AG04450 (cell line): ENCODE measurements around the gene E2F2. TPM values are rescaled to one million over a fixed set of nuclear protein-coding genes. Genes with fewer than 3 reads are reported as not detected.

Source experiments
- CTCF ChIA-PET: fragments of 300-600, 350-600 bp; formaldehyde crosslinking; extraction: SDS; loops from one replicate; lab custom pipeline; 2022; ENCODE audit warnings: antibody characterized with exemption, inconsistent platforms; lab: Charles Lee
- POLR2A ChIA-PET: fragments of 350-600 bp; formaldehyde crosslinking; extraction: SDS; loops from one replicate; lab custom pipeline; 2021; ENCODE audit warnings: antibody characterized with exemption, inconsistent platforms; lab: Yijun Ruan, JAX
- DNase-seq: peaks from one replicate; pipeline ENCODE4 v3.0.0-alpha.2; 2011; ENCODE audit warnings: low read depth, low spot score
- H3K27ac ChIP-seq: one replicate; pipeline ENCODE4 v1.5.1; 2012; ENCODE audit warnings: low read depth, low read length, control low read depth
- H3K27me3 ChIP-seq: one replicate; pipeline ENCODE4 v1.6.0; 2012; ENCODE audit warnings: low read length; ENCODE audit not compliant: control insufficient read depth, insufficient read depth
- H3K4me3 ChIP-seq: 2 replicates; pipeline ENCODE4 v1.5.1; 2011; ENCODE audit warnings: mild to moderate bottlenecking, low read depth, low read length, control low read depth
- H3K9me3 ChIP-seq: 2 replicates; pipeline ENCODE4 v1.5.1; 2012; ENCODE audit warnings: low read length; ENCODE audit not compliant: control insufficient read depth, insufficient read depth
- polyA plus RNA-seq: library from polyadenylated mRNA; depleted of rRNA; stranded (reverse); fragments of >200 nt; gene quantifications from 2 replicates; pipeline ENCODE4 v1.2.3, GENCODE V29; 2011
- TF ChIP-seq, protein P1 (sequence below): IDR thresholded peaks from 2 replicates; pipeline ENCODE4 v1.5.1; 2011; ENCODE audit warnings: low read depth, low read length, control low read depth, inconsistent platforms

E2F2 gene
- polyA plus RNA-seq, 1 experiment, result 0.06 TPM

- Histone ChIP-seq H3K4me3 (peak overlapping the region; percentile 59), H3K27ac (peak overlapping the region; percentile 75), H3K9me3 (no peaks in the 10 kb centered on the region; the same call in 1 of the 2 replicates), H3K27me3 (no peaks in the 10 kb centered on the region)
- ChIA-PET CTCF (interaction anchor here (0.6 to 5.2 kb wide), 10 partner anchors 10 to 190 kb away, joined by 3 to 51 read pairs (median 4); no protein-coding TSS in a partner anchor), POLR2A (interaction anchor here (0.6 to 2.6 kb wide), 7 partner anchors 22 to 282 kb away, joined by 3 to 13 read pairs (median 6); partner anchors contain the start of gene HNRNPR)
- TF ChIP-seq, protein P1, sequence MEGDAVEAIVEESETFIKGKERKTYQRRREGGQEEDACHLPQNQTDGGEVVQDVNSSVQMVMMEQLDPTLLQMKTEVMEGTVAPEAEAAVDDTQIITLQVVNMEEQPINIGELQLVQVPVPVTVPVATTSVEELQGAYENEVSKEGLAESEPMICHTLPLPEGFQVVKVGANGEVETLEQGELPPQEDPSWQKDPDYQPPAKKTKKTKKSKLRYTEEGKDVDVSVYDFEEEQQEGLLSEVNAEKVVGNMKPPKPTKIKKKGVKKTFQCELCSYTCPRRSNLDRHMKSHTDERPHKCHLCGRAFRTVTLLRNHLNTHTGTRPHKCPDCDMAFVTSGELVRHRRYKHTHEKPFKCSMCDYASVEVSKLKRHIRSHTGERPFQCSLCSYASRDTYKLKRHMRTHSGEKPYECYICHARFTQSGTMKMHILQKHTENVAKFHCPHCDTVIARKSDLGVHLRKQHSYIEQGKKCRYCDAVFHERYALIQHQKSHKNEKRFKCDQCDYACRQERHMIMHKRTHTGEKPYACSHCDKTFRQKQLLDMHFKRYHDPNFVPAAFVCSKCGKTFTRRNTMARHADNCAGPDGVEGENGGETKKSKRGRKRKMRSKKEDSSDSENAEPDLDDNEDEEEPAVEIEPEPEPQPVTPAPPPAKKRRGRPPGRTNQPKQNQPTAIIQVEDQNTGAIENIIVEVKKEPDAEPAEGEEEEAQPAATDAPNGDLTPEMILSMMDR, result peak; percentile 33; the same call in 1 of the 2 replicates
- DNase-seq, result no peak
Measured at GRCh38 chr1:23554481-23555269, 23.6 kb upstream of the E2F2 start.

DNA sequence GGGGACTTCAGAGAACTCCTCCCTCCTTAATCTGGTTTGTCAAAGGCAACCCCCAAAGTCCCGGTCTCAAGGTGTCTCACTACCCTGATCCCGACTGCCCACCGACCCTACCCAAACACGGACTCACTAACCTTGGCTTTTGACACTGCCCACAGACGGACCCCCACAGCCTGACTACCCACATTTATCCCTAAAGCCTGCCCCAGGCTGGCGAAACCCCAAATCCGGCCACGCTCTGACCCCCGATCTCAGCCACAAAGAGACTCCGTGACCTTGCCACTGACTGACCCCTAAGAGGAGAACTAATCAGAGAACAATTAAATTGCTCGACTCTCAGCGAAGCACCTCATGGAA, 23.1 kb upstream of the E2F2 start:
- DNase-seq, result no peak

GRCh38 chr1:23553231-23554126, 22.4 kb upstream of the E2F2 start:
- CTCF ChIA-PET, result interaction anchor here (0.5 to 5.2 kb wide), 6 partner anchors 8 to 357 kb away, joined by 3 to 51 read pairs (median 6); partner anchors contain the start of gene RPL11
- H3K27ac ChIP-seq, result peak overlapping the region; percentile 70
- DNase-seq, result no peak
- no peaks in the 10 kb centered on the region for H3K27me3 ChIP-seq
- POLR2A ChIA-PET, result interaction anchor here (0.6 kb wide), 1 partner anchor 209 kb away, joined by 3 read pairs; the partner anchor contains the start of gene HNRNPR
- no peak overlapping the region for H3K4me3 ChIP-seq
- TF ChIP-seq, protein P1, result no peak
- H3K9me3 ChIP-seq, result no peaks in the 10 kb centered on the region

More for the DNA sequence above, 23.1 kb upstream of the E2F2 start:
- CTCF ChIA-PET, result interaction anchor here (0.5 to 5.2 kb wide), 13 partner anchors 9 to 357 kb away, joined by 3 to 51 read pairs (median 4); partner anchors contain the start of gene RPL11
- TF ChIP-seq, protein P1, result no peak
- Histone ChIP-seq H3K9me3 (no peaks in the 10 kb centered on the region; the same call in 1 of the 2 replicates), H3K27me3 (no peaks in the 10 kb centered on the region), H3K4me3 (peak overlapping the region; percentile 53), H3K27ac (peak overlapping the region; percentile 70)
- POLR2A ChIA-PET, result interaction anchor here (1.1 to 2.6 kb wide), 5 partner anchors 23 to 210 kb away, joined by 3 to 13 read pairs (median 11); partner anchors contain the start of gene HNRNPR

DNA sequence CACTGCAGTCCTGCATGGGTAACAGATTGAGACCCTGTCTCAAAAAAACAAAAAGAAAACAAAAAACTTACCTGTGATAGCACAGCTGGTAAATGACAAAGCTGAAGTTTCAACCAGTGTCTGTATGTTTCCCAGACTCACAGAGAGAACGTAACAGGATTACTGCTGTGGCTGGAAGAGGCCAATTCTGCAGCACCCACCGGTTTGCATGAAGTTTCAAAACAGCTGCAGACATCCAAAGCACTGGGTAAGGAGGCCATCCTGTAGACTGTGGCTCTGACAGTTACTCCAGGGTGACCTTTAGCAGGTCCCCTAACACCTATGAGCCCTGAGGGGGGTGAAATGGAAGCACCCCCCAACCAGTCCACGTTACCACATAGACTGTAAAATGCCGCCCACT, 20.8 kb upstream of the E2F2 start:
- no peak for DNase-seq
- Histone ChIP-seq H3K4me3 (no peak overlapping the region), H3K9me3 (no peaks in the 10 kb centered on the region), H3K27ac (no peak overlapping the region), H3K27me3 (no peaks in the 10 kb centered on the region)
- ChIA-PET POLR2A (interaction anchor here (0.8 kb wide), 1 partner anchor 361 kb away, joined by 4 read pairs; no protein-coding TSS in a partner anchor), CTCF (interaction anchor here (5.2 to 12.9 kb wide), 2 partner anchors 83 kb away, joined by 34 to 482 read pairs; no protein-coding TSS in a partner anchor)
- TF ChIP-seq, protein P1, result no peak
